SK-N-SH (cell line): ENCODE results near the gene DNAJC17. TPM values are rescaled to one million over a fixed set of nuclear protein-coding genes. Genes with fewer than 3 reads are reported as not detected.

Experiments used
- CTCF ChIA-PET: fragments of 300-600, 350-600 bp; formaldehyde crosslinking; extraction: SDS; loops from one replicate; lab custom pipeline; 2021; lab: Yijun Ruan, JAX
- POLR2A ChIA-PET: fragments of 350-600 bp; sonication (Branson Sonifier 250); formaldehyde crosslinking; extraction: SDS; loops from one replicate; lab custom pipeline; 2020; ENCODE audit warnings: antibody characterized with exemption, inconsistent platforms; lab: Yijun Ruan, JAX
- DNase-seq: peaks from one replicate; pipeline ENCODE4 v3.0.0; 2012
- H2AFZ ChIP-seq: fragments of 200-600 bp; sonication (generic); 2 replicates; pipeline ENCODE4 v1.8.1; 2016; ENCODE audit warnings: antibody characterized with exemption, mild to moderate bottlenecking, low read depth
- H3F3A ChIP-seq: fragments of 200-600 bp; sonication (generic); replicated peaks from 2 replicates; pipeline ENCODE3; 2016; ENCODE audit warnings: antibody characterized with exemption, mild to moderate bottlenecking; ENCODE audit not compliant: insufficient read depth
- H3K27ac ChIP-seq, 2 experiments: fragments of 200-500 bp in 1 of 2; fragments of 200-600 bp in 1 of 2; sonication (Bioruptor generic) in 1 of 2; sonication (generic), shearing (Covaris generic) in 1 of 2; 2 replicates each; pipeline versions ENCODE4 v1.5.1 to v1.6.1; 2014 to 2016; ENCODE audit warnings: low read depth in 2 of 2, inconsistent platforms in 1 of 2, low read length in 1 of 2, mild to moderate bottlenecking in 1 of 2, mixed read lengths in 1 of 2
- H3K27me3 ChIP-seq: fragments of 200-600 bp; sonication (generic), shearing (Covaris generic); 2 replicates; pipeline ENCODE4 v1.6.1; 2016; ENCODE audit warnings: mixed run types; ENCODE audit not compliant: insufficient read depth
- H3K36me3 ChIP-seq, 2 experiments: fragments of 200-500 bp in 1 of 2; fragments of 200-600 bp in 1 of 2; sonication (Bioruptor generic) in 1 of 2; sonication (generic) in 1 of 2; replicated peaks in 1 of 2; 2 replicates each; pipeline versions ENCODE3 to v1.5.1; 2014 to 2016; ENCODE audit warnings: low read length in 1 of 2, mild to moderate bottlenecking in 1 of 2; ENCODE audit not compliant: insufficient read depth in 2 of 2, control insufficient read depth in 1 of 2
- H3K4me1 ChIP-seq, 2 experiments: fragments of 200-500 bp in 1 of 2; fragments of 200-600 bp in 1 of 2; sonication (Bioruptor generic) in 1 of 2; sonication (generic), shearing (Covaris generic) in 1 of 2; 2 replicates each; pipeline versions ENCODE4 v1.5.1 to v1.6.1; 2014 to 2016; ENCODE audit warnings: low read depth in 1 of 2, low read length in 1 of 2, mixed run types in 1 of 2; ENCODE audit not compliant: insufficient read depth in 2 of 2, control insufficient read depth in 1 of 2
- H3K4me2 ChIP-seq: fragments of 200-600 bp; sonication (generic), shearing (Covaris generic); 2 replicates; pipeline ENCODE4 v1.6.1; 2017; ENCODE audit warnings: mixed run types
- H3K4me3 ChIP-seq, 2 experiments: fragments of 200-500 bp in 1 of 2; fragments of 200-600 bp in 1 of 2; sonication (Bioruptor generic) in 1 of 2; sonication (generic), shearing (Covaris generic) in 1 of 2; 2 replicates each; pipeline versions ENCODE4 v1.5.1 to v1.8.1; 2014 to 2016; ENCODE audit warnings: low read depth in 2 of 2, inconsistent platforms in 1 of 2, low read length in 1 of 2, mild to moderate bottlenecking in 1 of 2, mixed read lengths in 1 of 2, moderate library complexity in 1 of 2
- H3K79me2 ChIP-seq: fragments of 200-600 bp; sonication (generic); 2 replicates; pipeline ENCODE4 v1.8.1; 2017; ENCODE audit warnings: mild to moderate bottlenecking; ENCODE audit not compliant: insufficient read depth
- H3K9ac ChIP-seq: fragments of 200-600 bp; sonication (generic); 2 replicates; pipeline ENCODE4 v1.6.1; 2017; ENCODE audit warnings: mixed run types
- H3K9me2 ChIP-seq: fragments of 200-600 bp; sonication (generic); 2 replicates; pipeline ENCODE4 v1.6.1; 2017; ENCODE audit warnings: mixed run types
- H3K9me3 ChIP-seq: fragments of 200-600 bp; sonication (generic); 2 replicates; pipeline ENCODE4 v1.6.1; 2017; ENCODE audit warnings: mixed run types, mild to moderate bottlenecking, moderate library complexity
- H4K20me1 ChIP-seq: fragments of 200-600 bp; sonication (generic); 2 replicates; pipeline ENCODE4 v1.6.1; 2017; ENCODE audit warnings: mild to moderate bottlenecking, mixed run types; ENCODE audit not compliant: insufficient read depth
- CHD2 ChIP-seq: fragments of 150-350 bp; IDR thresholded peaks from 2 replicates; pipeline ENCODE4 v1.6.1; 2018; ENCODE audit warnings: low read length; ENCODE audit not compliant: partially characterized antibody
- FOXJ3 ChIP-seq: sonication (generic); formaldehyde crosslinking; IDR thresholded peaks from 2 replicates; pipeline ENCODE4 v1.5.1; 2020; ENCODE audit warnings: mild to moderate bottlenecking, missing genetic modification reagents
- GABPA ChIP-seq: IDR thresholded peaks from 2 replicates; pipeline ENCODE4 v1.4.0; 2012; ENCODE audit warnings: low read depth, mild to moderate bottlenecking
- JUND ChIP-seq: IDR thresholded peaks from 2 replicates; pipeline ENCODE4 v1.4.0; 2012
- MAX ChIP-seq: IDR thresholded peaks from 2 replicates; pipeline ENCODE4 v1.4.0; 2012; ENCODE audit warnings: low read depth
- NRF1 ChIP-seq: IDR thresholded peaks from 2 replicates; pipeline ENCODE4 v1.6.1; 2012; ENCODE audit warnings: low read depth, mild to moderate bottlenecking, low read length
- POLR2AphosphoS5 ChIP-seq: IDR thresholded peaks from 2 replicates; pipeline ENCODE4 v1.6.1; 2012; ENCODE audit warnings: low read depth, low read length
- RAD21 ChIP-seq: IDR thresholded peaks from 2 replicates; pipeline ENCODE4 v1.6.1; 2012; ENCODE audit warnings: mild to moderate bottlenecking, low read length
- RCOR1 ChIP-seq: fragments of 150-350 bp; IDR thresholded peaks from 2 replicates; pipeline ENCODE4 v1.6.1; 2017; ENCODE audit warnings: antibody characterized with exemption, low read length
- REST ChIP-seq: IDR thresholded peaks from 2 replicates; pipeline ENCODE4 v1.6.1; 2012; ENCODE audit warnings: mild to moderate bottlenecking, low read depth, low read length, moderate library complexity
- RFX5 ChIP-seq: IDR thresholded peaks from 2 replicates; pipeline ENCODE4 v1.6.1; 2012; ENCODE audit warnings: mild to moderate bottlenecking, improper control_type of control experiment, low read length
- USF1 ChIP-seq: IDR thresholded peaks from 2 replicates; pipeline ENCODE4 v1.4.0; 2012; ENCODE audit warnings: low read depth, borderline replicate concordance
- YY1 ChIP-seq: IDR thresholded peaks from 2 replicates; pipeline ENCODE4 v1.4.0; 2012; ENCODE audit warnings: low read depth, mild to moderate bottlenecking
- WGBS: methylation state at CpG from one replicate; pipeline ENCODE4 v1.1.6; 2017; ENCODE audit warnings: low lambda C conversion rate; 5-methylcytosine and 5-hydroxymethylcytosine counted together
- polyA plus RNA-seq, 3 experiments: library from polyadenylated mRNA; depleted of rRNA; stranded (reverse); fragments of >200 nt; gene quantifications; 2 replicates each; pipeline ENCODE4 v1.2.3, GENCODE V29; 2012

Gene DNAJC17
- polyA plus RNA-seq, 1 of the 3 experiments (the other 2 are of a cell fraction) = 61.6 TPM

- Histone ChIP-seq H3F3A (peaks cover 3% of the 10 kb centered on the region), H2AFZ (peak within 1 kb of the TSS; percentile 40; the same call in 1 of the 2 replicates), H3K27me3 (peaks cover 9% of the 10 kb centered on the region; the same call in 1 of the 2 replicates), H3K27ac (no peak within 1 kb of the TSS), H3K9me2 (no peaks in the 10 kb centered on the region), H3K4me3 (peak within 1 kb of the TSS; percentile 44; a peak in 3 of 4 replicates), H4K20me1 (no peaks in the 10 kb centered on the region)
- no CpG with 5 or more reads among the region's 89 CpGs for WGBS
- DNase-seq = peak; percentile 74
- TF ChIP-seq RAD21 (no peak), MAX (no peak)
- TF ChIP-seq, all 33 proteins: peak for 0
- ChIA-PET POLR2A (no interaction called here), CTCF (interaction anchor here (0.8 to 8.5 kb wide), 7 partner anchors 13 to 98 kb away, joined by 3 to 120 read pairs (median 7); partner anchors contain the start of genes RHOV and VPS18)
- Histone ChIP-seq H3K79me2 (no peaks in the 10 kb centered on the region), H3K4me1 (peaks cover 0 to 17% of the 10 kb centered on the region in 2 experiments; a peak in 1 of 4 replicates), H3K4me2 (peak within 1 kb of the TSS; percentile 65), H3K9me3 (no peaks in the 10 kb centered on the region), H3K9ac (no peak within 1 kb of the TSS), H3K36me3 (no peaks in the 10 kb centered on the region)
Observed at GRCh38 chr15:40843885-40844695, 36.8 kb upstream of the DNAJC17 start, which contains the start of gene SPINT1. SPINT1 (plus strand) TSS chr15:40844048; CDS start chr15:40844555, 507 bp downstream.

- no peak overlapping the region for H3K4me2 ChIP-seq
- H3K4me3 ChIP-seq = peak overlapping the region in 1 of 2 experiments; percentile 44; a peak in 2 of 4 replicates
- H3F3A ChIP-seq = peaks cover 3% of the 10 kb centered on the region
- no peak overlapping the region for H3K9ac ChIP-seq
- H3K4me1 ChIP-seq = peaks cover 0 to 17% of the 10 kb centered on the region in 2 experiments; a peak in 1 of 4 replicates
- H4K20me1 ChIP-seq = no peaks in the 10 kb centered on the region
- H3K36me3 ChIP-seq = no peaks in the 10 kb centered on the region
- H3K9me2 ChIP-seq = no peaks in the 10 kb centered on the region
- no peak overlapping the region for H2AFZ ChIP-seq
- ChIA-PET CTCF (interaction anchor here (1.2 to 8.5 kb wide), 7 partner anchors 14 to 97 kb away, joined by 3 to 120 read pairs (median 7); partner anchors contain the start of genes RHOV and VPS18), POLR2A (no interaction called here)
- no peaks in the 10 kb centered on the region for H3K79me2 ChIP-seq
- no peak overlapping the region for H3K27ac ChIP-seq
- TF ChIP-seq POLR2AphosphoS5 (no peak), FOXJ3 (CRISPR knock-in tag) (no peak), YY1 (no peak), REST (no peak), USF1 (no peak), NRF1 (no peak), GABPA (no peak), CHD2 (no peak), JUND (no peak), RFX5 (no peak), RCOR1 (no peak)
- WGBS = 81% methylated on average over 20 of the region's 34 CpGs
- DNase-seq = no peak
- no peaks in the 10 kb centered on the region for H3K9me3 ChIP-seq
- peaks cover 9% of the 10 kb centered on the region; the same call in 1 of the 2 replicates for H3K27me3 ChIP-seq
Observed at GRCh38 chr15:40843261-40843884, 36.1 kb upstream of the DNAJC17 start.
